A172 (cell line): ENCODE results near the gene SLC47A2. TPM values are rescaled to one million over a fixed set of nuclear protein-coding genes. Genes with fewer than 3 reads are reported as not detected.
A peak's percentile ranks its signal among the peaks of the same experiment; 100 is the strongest.

ENCODE experiments used
- DNase-seq: peaks from one replicate; pipeline ENCODE4 v3.0.0-alpha.2; 2015; ENCODE audit warnings: low spot score
- total RNA-seq: library from RNA; depleted of rRNA; stranded (reverse); fragments of >200 nt; shearing (Covaris generic); gene quantifications from 2 replicates; pipeline ENCODE4 v1.2.3, GENCODE V29; 2014; rRNA removed

Gene SLC47A2
- total RNA-seq, 1 experiment from 2014 or later = 1.9 TPM

DNA sequence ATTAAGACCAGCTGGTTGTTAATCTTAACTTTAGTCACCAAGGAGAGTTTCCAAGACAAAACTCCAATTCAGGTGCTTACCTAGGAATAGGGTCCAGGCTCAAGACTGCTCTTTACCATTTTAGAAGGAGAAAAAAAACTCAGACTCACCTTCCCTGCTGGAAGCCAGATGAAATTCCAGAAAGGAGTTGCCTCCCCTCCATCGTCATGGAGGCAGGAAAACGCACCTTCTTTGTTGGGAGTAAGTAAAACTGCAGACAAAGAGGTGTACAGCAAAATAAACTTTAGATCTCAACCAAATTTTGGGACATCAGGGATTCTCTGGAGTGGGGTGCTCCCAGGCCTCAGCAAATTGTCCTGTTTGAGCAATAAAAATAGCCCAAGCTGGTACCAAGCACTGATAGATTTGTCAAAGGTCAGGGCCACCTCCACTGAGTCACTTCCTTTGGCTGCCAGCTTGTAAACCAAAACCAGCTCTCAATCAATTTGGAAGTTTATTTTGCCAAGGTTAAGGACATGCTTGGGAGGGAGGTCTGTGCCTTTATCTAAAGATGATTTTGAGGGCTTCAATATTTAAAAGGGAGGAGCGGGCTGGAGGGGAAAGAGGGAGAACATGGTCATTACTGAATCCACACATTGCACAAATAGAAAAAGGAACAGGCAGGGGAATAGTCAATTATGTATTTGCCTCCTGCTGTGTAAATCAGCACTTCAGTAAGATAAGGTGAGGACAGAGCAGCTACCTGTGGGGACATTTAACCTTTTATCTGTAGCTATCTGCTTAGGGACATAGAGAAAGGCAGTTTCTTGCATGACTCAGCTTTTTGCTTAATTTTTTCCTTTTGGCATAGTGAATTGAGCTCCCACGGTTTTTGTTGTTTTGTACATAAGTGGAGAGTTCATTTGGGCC, 69.3 kb downstream of the SLC47A2 start:
- DNase-seq = peak; percentile 85

GRCh38 chr17:19645734-19646201, 70.6 kb downstream of the SLC47A2 start:
- peak; percentile 81 for DNase-seq

GRCh38 chr17:19644493-19645210, 71.7 kb downstream of the SLC47A2 start:
- no peak for DNase-seq

DNA sequence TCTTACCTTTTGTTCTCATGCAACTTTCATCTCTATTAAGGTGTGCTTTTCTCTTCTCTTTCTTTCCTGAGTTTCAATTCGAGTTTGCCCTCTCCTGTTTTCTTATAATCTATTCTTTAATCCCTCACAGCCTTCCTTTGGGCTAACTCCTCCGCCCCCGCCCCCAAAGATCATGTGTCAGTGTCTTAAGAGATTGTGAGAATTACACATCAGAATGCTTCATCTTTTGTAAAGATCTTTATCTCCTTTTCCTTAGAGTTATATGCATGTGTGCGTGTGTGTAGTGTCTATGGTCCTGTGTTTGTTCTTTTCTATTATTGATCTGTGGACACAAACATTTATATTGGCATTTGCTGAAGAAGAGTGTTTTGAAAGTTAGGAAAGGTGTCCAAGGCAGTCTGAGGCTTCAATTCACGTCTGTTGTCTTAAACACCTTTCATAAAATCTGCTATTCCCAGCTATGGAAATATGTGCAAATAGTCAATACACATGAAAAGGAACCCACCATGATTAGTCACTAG, 74.0 kb downstream of the SLC47A2 start:
- DNase-seq = no peak

GRCh38 chr17:19641687-19642372, 74.6 kb downstream of the SLC47A2 start:
- peak; percentile 26 for DNase-seq

GRCh38 chr17:19631905-19632304, 84.5 kb downstream of the SLC47A2 start:
- no peak for DNase-seq

DNA sequence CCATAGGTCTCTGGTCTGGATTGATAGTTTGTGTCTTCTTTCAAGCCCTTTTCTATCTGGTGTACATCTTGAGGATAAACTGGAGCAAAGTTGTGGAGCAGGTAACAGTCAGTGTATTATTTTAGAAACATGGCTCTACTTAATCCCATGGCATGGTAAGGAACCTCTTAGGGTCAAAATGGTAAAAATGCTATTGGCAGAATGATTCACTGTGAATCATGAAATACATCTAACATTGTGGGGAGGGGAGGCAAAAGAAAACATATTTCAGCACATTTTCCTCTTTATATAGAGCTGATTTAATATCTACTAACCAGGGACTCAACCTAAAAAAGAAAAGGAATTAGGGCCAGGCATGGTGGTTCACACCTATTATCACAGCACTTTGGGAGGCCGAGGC, 85.7 kb downstream of the SLC47A2 start:
- peak; percentile 31 for DNase-seq

- DNase-seq = no peak
These were observed 86.3 kb downstream of the SLC47A2 start for GRCh38 chr17:19630035-19630434.

- DNase-seq = no peak
These were observed 86.9 kb downstream of the SLC47A2 start for GRCh38 chr17:19629449-19629848.

Other genes with a start within 250 kb of the SLC47A2 start
- gene SLC47A1, start 182.7 kb downstream of the SLC47A2 start, total RNA-seq = 4.3 and 7.3 TPM in 2 replicates
- gene ALDH3A2, start 67.8 kb downstream of the SLC47A2 start, total RNA-seq = 98.7 and 127 TPM in 2 replicates
- gene ALDH3A1, start 31.7 kb upstream of the SLC47A2 start, total RNA-seq = 0.16 TPM in 1 of 2 replicates, not detected in the other
- gene ULK2, start 151.4 kb upstream of the SLC47A2 start, total RNA-seq = 18.8 and 21.7 TPM in 2 replicates